GM10248 (cell line): ENCODE results near the gene MINPP1.

Experiments
- CTCF ChIA-PET: fragments of 300-600 bp; sonication (Branson Sonifier 250); formaldehyde crosslinking; extraction: SDS; loops from one replicate; lab custom pipeline; 2021; ENCODE audit warnings: antibody characterized with exemption; lab: Yijun Ruan, JAX
- POLR2A ChIA-PET: fragments of 350-650 bp; sonication (Branson Sonifier 250); formaldehyde crosslinking; extraction: SDS; loops from one replicate; lab custom pipeline; 2020; ENCODE audit warnings: antibody characterized with exemption; lab: Yijun Ruan, JAX
- DNase-seq: peaks from one replicate; pipeline ENCODE4 v3.0.0; 2012; ENCODE audit errors: extremely low spot score
- CTCF ChIP-seq: IDR thresholded peaks from 2 replicates; pipeline ENCODE4 v1.5.1; 2012; ENCODE audit warnings: mild to moderate bottlenecking, low read depth; ENCODE audit errors: extremely low read depth, missing control alignments, control extremely low read depth

Gene MINPP1

GRCh38 chr10:87594181-87594580 is 89.5 kb downstream of the MINPP1 start:
- ChIA-PET CTCF (interaction anchor here (1.2 kb wide), 1 partner anchor 79 kb away, joined by 3 read pairs; no protein-coding TSS in a partner anchor), POLR2A (no interaction called here)
- DNase-seq = no peak
- TF ChIP-seq CTCF = no peak

- no peak for DNase-seq
- ChIA-PET CTCF (interaction anchor here (1.2 to 2.0 kb wide), 6 partner anchors 7 to 78 kb away, joined by 3 to 11 read pairs (median 4); no protein-coding TSS in a partner anchor), POLR2A (no interaction called here)
- no peak for TF ChIP-seq CTCF
Measured at GRCh38 chr10:87594864-87595263, 90.2 kb downstream of the MINPP1 start.

DNA sequence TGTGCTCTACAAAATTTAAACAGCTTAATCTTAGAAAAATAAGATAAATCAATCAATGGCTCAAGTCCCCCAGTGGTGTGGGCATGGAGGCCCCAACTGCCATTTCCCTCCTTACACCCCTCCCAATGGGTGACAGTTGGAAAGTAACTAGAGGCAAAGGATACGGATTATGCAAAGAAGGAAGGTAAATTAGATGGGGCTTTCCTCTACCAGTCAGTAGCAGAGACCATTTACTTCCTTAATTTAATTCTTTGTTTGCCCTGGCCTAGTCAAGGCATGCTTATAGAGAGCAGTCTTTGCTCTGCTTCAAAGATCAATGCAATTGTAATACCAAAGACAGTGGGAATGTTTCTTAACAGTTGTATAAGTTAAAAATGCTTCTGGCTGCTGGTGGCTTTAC is 91.7 kb downstream of the MINPP1 start:
- TF ChIP-seq CTCF = no peak
- ChIA-PET POLR2A (no interaction called here), CTCF (interaction anchor here (1.0 to 2.0 kb wide), 5 partner anchors 9 to 25 kb away, joined by 3 to 11 read pairs (median 4); no protein-coding TSS in a partner anchor)
- DNase-seq = no peak

DNA sequence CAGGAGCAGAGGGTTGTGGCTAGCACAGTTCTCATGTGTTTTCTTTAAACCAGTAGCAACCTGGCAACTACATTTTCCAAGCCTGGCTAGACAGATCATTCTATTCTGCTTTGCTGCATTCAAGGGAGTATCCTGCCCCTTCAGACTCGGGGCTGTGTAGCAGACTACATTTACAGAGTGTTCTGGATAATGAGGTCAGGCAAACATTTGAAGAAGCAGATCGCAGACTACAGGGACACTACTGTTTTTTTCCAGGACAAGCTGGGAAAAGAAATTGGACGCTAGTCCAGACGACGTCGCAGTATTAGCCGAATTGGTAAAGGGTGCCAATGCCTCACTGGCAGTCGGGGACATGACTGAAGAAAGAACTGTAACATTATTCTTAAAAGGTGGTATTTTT is 94.0 kb downstream of the MINPP1 start:
- no peak for TF ChIP-seq CTCF
- no peak for DNase-seq
- CTCF ChIA-PET = interaction anchor here (1.3 kb wide), 1 partner anchor 14 kb away, joined by 3 read pairs; no protein-coding TSS in a partner anchor
- POLR2A ChIA-PET = no interaction called here

- TF ChIP-seq CTCF = no peak
- ChIA-PET CTCF (no interaction called here), POLR2A (no interaction called here)
- no peak for DNase-seq
Measured at GRCh38 chr10:87600581-87600980, 95.9 kb downstream of the MINPP1 start.
